Tibial artery (tissue), 4 donors: ENCODE measurements around the gene FER.

Experiments
- DNase-seq, 2 donors: peaks; one replicate each; pipeline ENCODE4 v3.0.0-alpha.2; 2019
- H3K27ac ChIP-seq, 2 donors: fragments of 200-600 bp; sonication (generic) in 1 of 2; 1 replicate in 1 of 2; 2 replicates in 1 of 2; pipeline ENCODE4 v1.5.1; 2018 to 2019; ENCODE audit warnings: mild to moderate bottlenecking in 1 of 2
- H3K27me3 ChIP-seq, 2 donors: fragments of 200-600 bp; sonication (generic) in 1 of 2; one replicate each; pipeline versions ENCODE4 v1.5.1 to v1.6.0; 2016 to 2019
- H3K36me3 ChIP-seq, 3 donors: fragments of 200-600 bp; sonication (generic) in 2 of 3; one replicate each; pipeline ENCODE4 v1.5.1; 2016 to 2019; ENCODE audit warnings: mild to moderate bottlenecking in 2 of 3
- H3K4me1 ChIP-seq, 4 donors: fragments of 200-600 bp; sonication (generic) in 2 of 4; 1 replicate in 3 of 4; 2 replicates in 1 of 4; pipeline ENCODE4 v1.5.1; 2016 to 2019
- H3K4me3 ChIP-seq, 2 donors: fragments of 200-600 bp; sonication (generic) in 1 of 2; 1 replicate in 1 of 2; 2 replicates in 1 of 2; pipeline ENCODE4 v1.5.1; 2018 to 2019; ENCODE audit warnings: mild to moderate bottlenecking in 2 of 2
- H3K9me3 ChIP-seq, 3 donors: fragments of 200-600 bp; sonication (generic) in 1 of 3; one replicate each; pipeline ENCODE4 v1.5.1; 2016 to 2019
- CTCF ChIP-seq, 2 experiments: fragments of 200-600 bp in 1 of 2; fragments of 450-650 bp in 1 of 2; IDR thresholded peaks; one replicate each; pipeline ENCODE4 v1.5.1; 2017 to 2019; ENCODE audit warnings: antibody characterized with exemption in 2 of 2, mild to moderate bottlenecking in 1 of 2, moderate library complexity in 1 of 2
- intact Hi-C: fragments of 100-400 bp; cut with DNase I; formaldehyde crosslinking; loops from one replicate; pipeline ENCODE4 v1.15.0; 2023; ENCODE audit warnings: low total_unique reads

FER gene

GRCh38 chr5:108735790-108736189, 11.9 kb upstream of the FER start:
- H3K4me1 ChIP-seq = no peaks in the 10 kb centered on the region
- intact Hi-C loops = no loop called here
- H3K4me3 ChIP-seq = no peak overlapping the region
- no peaks in the 10 kb centered on the region for H3K27me3 ChIP-seq
- H3K9me3 ChIP-seq = no peaks in the 10 kb centered on the region
- DNase-seq = no peak
- no peak overlapping the region for H3K27ac ChIP-seq
- TF ChIP-seq CTCF (IDR thresholded peaks at IDR 0.05) = no peak
- H3K36me3 ChIP-seq = no peaks in the 10 kb centered on the region

GRCh38 chr5:108736855-108737254, 10.8 kb upstream of the FER start:
- no peak for DNase-seq
- TF ChIP-seq CTCF (IDR thresholded peaks at IDR 0.05) = no peak
- no peak overlapping the region for H3K4me3 ChIP-seq
- intact Hi-C loops = no loop called here
- no peak overlapping the region for H3K27ac ChIP-seq
- H3K36me3 ChIP-seq = no peaks in the 10 kb centered on the region
- no peaks in the 10 kb centered on the region for H3K4me1 ChIP-seq
- no peaks in the 10 kb centered on the region for H3K9me3 ChIP-seq
- no peaks in the 10 kb centered on the region for H3K27me3 ChIP-seq

GRCh38 chr5:108739376-108739775, 8.3 kb upstream of the FER start:
- Histone ChIP-seq H3K27me3 (no peaks in the 10 kb centered on the region), H3K4me3 (no peak overlapping the region), H3K4me1 (peaks cover 0 to 9% (median 0%) of the 10 kb centered on the region in 4 donors), H3K36me3 (no peaks in the 10 kb centered on the region), H3K27ac (no peak overlapping the region), H3K9me3 (no peaks in the 10 kb centered on the region)
- intact Hi-C loops = no loop called here
- no peak for DNase-seq
- TF ChIP-seq CTCF (IDR thresholded peaks at IDR 0.05) = no peak

GRCh38 chr5:108739906-108740305, 7.8 kb upstream of the FER start:
- H3K4me3 ChIP-seq = no peak overlapping the region
- DNase-seq = no peak
- no peaks in the 10 kb centered on the region for H3K9me3 ChIP-seq
- no peaks in the 10 kb centered on the region for H3K27me3 ChIP-seq
- intact Hi-C loops = loop anchor here (10.0 kb wide), 1 partner anchor 355 kb away; the partner anchor contains the start of gene FBXL17
- no peak for TF ChIP-seq CTCF (IDR thresholded peaks at IDR 0.05)
- H3K36me3 ChIP-seq = no peaks in the 10 kb centered on the region
- peaks cover 0 to 9% (median 0%) of the 10 kb centered on the region in 4 donors for H3K4me1 ChIP-seq
- no peak overlapping the region for H3K27ac ChIP-seq

GRCh38 chr5:108743319-108743718, 4.4 kb upstream of the FER start:
- intact Hi-C loops = loop anchor here (10.0 kb wide), 1 partner anchor 359 kb away; the partner anchor contains the start of gene FBXL17

More at GRCh38 chr5:108743319-108743718, 4.4 kb upstream of the FER start:
- H3K36me3 ChIP-seq = no peaks in the 10 kb centered on the region
- no peak overlapping the region for H3K4me3 ChIP-seq
- no peak for TF ChIP-seq CTCF (IDR thresholded peaks at IDR 0.05)
- no peaks in the 10 kb centered on the region for H3K9me3 ChIP-seq
- no peak overlapping the region for H3K27ac ChIP-seq
- no peaks in the 10 kb centered on the region for H3K27me3 ChIP-seq
- DNase-seq = no peak
- H3K4me1 ChIP-seq = peaks cover 0 to 20% (median 0%) of the 10 kb centered on the region in 4 donors
